RWPE2 (cell line): ENCODE results near the gene DIP2C.
"Not testable (repeated sequence)": the region's sequence is repeated elsewhere in the genome, so short reads cannot be mapped to it uniquely, and the experiment has no call there.

ENCODE experiments used
- ATAC-seq: fragments of 200-7000 bp; cut with Tn5 transposase; 3 replicates; pipeline ENCODE4 v1.9.1; 2021; ENCODE audit warnings: low read depth
- DNase-seq: peaks from one replicate; pipeline ENCODE4 v3.0.0-alpha.2; 2020; ENCODE audit warnings: low spot score
- H3K27ac ChIP-seq: fragments of 450-650 bp; 2 replicates; pipeline ENCODE4 v1.5.1; 2017; ENCODE audit warnings: mild to moderate bottlenecking; ENCODE audit not compliant: poor library complexity, severe bottlenecking
- H3K27me3 ChIP-seq: fragments of 250-450 bp; sonication (Bioruptor Pico); 2 replicates; pipeline ENCODE4 v1.5.1; 2021; ENCODE audit warnings: mild to moderate bottlenecking, moderate library complexity; ENCODE audit not compliant: insufficient read depth, poor library complexity, severe bottlenecking
- H3K36me3 ChIP-seq: fragments of 250-450 bp; sonication (Bioruptor Pico); 2 replicates; pipeline ENCODE4 v1.5.1; 2020; ENCODE audit warnings: low read depth, mild to moderate bottlenecking, moderate library complexity
- H3K4me1 ChIP-seq: fragments of 250-450 bp; sonication (Bioruptor Pico); 2 replicates; pipeline ENCODE4 v1.5.1; 2021; ENCODE audit warnings: mild to moderate bottlenecking, moderate library complexity; ENCODE audit not compliant: insufficient read depth, poor library complexity, severe bottlenecking
- H3K4me3 ChIP-seq: fragments of 250-450 bp; sonication (Bioruptor Pico); 2 replicates; pipeline ENCODE4 v1.5.1; 2021; ENCODE audit warnings: mild to moderate bottlenecking, moderate library complexity; ENCODE audit not compliant: severe bottlenecking
- H3K9me3 ChIP-seq: fragments of 250-450 bp; sonication (Bioruptor Pico); 2 replicates; pipeline ENCODE4 v1.5.1; 2021; ENCODE audit warnings: mild to moderate bottlenecking, moderate library complexity; ENCODE audit not compliant: severe bottlenecking
- CTCF ChIP-seq: fragments of 450-650 bp; IDR thresholded peaks from one replicate; pipeline ENCODE4 v1.5.1; 2017; ENCODE audit warnings: mild to moderate bottlenecking, moderate library complexity; ENCODE audit not compliant: poor library complexity, severe bottlenecking

Gene DIP2C

GRCh38 chr10:397321-398068 is 292.0 kb downstream of the DIP2C start:
- DNase-seq (no peak), ATAC-seq (no peak)
- no peak overlapping the region for H3K4me3 ChIP-seq
- H3K9me3 ChIP-seq = no peaks in the 10 kb centered on the region
- TF ChIP-seq CTCF = no peak
- H3K27ac ChIP-seq = no peak overlapping the region
- H3K36me3 ChIP-seq = no peaks in the 10 kb centered on the region
- no peaks in the 10 kb centered on the region for H3K4me1 ChIP-seq
- no peaks in the 10 kb centered on the region for H3K27me3 ChIP-seq

GRCh38 chr10:396535-397220 is 292.8 kb downstream of the DIP2C start:
- Histone ChIP-seq H3K4me3 (no peak overlapping the region), H3K9me3 (no peaks in the 10 kb centered on the region), H3K27ac (no peak overlapping the region), H3K27me3 (no peaks in the 10 kb centered on the region), H3K36me3 (no peaks in the 10 kb centered on the region), H3K4me1 (no peaks in the 10 kb centered on the region)
- ATAC-seq (no peak), DNase-seq (no peak)
- no peak for TF ChIP-seq CTCF

- DNase-seq (no peak), ATAC-seq (no peak)
- Histone ChIP-seq H3K36me3 (no peaks in the 10 kb centered on the region), H3K4me1 (no peaks in the 10 kb centered on the region), H3K9me3 (no peaks in the 10 kb centered on the region), H3K27ac (no peak overlapping the region), H3K27me3 (no peaks in the 10 kb centered on the region), H3K4me3 (no peak overlapping the region)
- TF ChIP-seq CTCF = no peak
Measured at GRCh38 chr10:396107-396506, 293.4 kb downstream of the DIP2C start.

- Histone ChIP-seq H3K9me3 (no peaks in the 10 kb centered on the region), H3K27ac (no peak overlapping the region), H3K27me3 (no peaks in the 10 kb centered on the region), H3K36me3 (no peaks in the 10 kb centered on the region), H3K4me1 (no peaks in the 10 kb centered on the region), H3K4me3 (no peak overlapping the region)
- no peak for ATAC-seq
- DNase-seq = no peak
- TF ChIP-seq CTCF = no peak
Measured at GRCh38 chr10:395665-396064, 293.8 kb downstream of the DIP2C start.

GRCh38 chr10:394439-395101 is 294.9 kb downstream of the DIP2C start:
- not testable (repeated sequence) for H3K4me1 ChIP-seq, H3K9me3 ChIP-seq, H3K27me3 ChIP-seq, H3K27ac ChIP-seq, H3K4me3 ChIP-seq, ATAC-seq, DNase-seq, H3K36me3 ChIP-seq
